Natural killer cell treated with Interleukin-12 subunit alpha and Interleukin-12 subunit beta and Interleukin-15 and Interleukin-18, amount 100 ng/mL, for 72 hours (primary cell): Measurements from ENCODE around the gene C1orf50. TPM values are rescaled to one million over a fixed set of nuclear protein-coding genes. Genes with fewer than 3 reads are reported as not detected.
"Not testable (repeated sequence)": the region's sequence is repeated elsewhere in the genome, so short reads cannot be mapped to it uniquely, and the experiment has no call there.

ENCODE experiments used
- ATAC-seq, 2 donors: fragments of 150-1000 bp; cut with Tn5 transposase in 1 of 2; sonication (Bioruptor Pico), chemical (Tn5 transposase) in 1 of 2; 2 replicates each; pipeline ENCODE4 v1.10.0; 2021
- DNase-seq: peaks from one replicate; pipeline ENCODE4 v3.0.0; 2022; ENCODE audit warnings: low spot score
- H3K27ac Mint-ChIP-seq, 2 donors: 1 replicate in 1 of 2; 2 replicates in 1 of 2; pipeline ENCODE4 v1.8.0; 2022; ENCODE audit warnings: mixed read lengths in 2 of 2, mild to moderate bottlenecking in 1 of 2, moderate library complexity in 1 of 2
- H3K27me3 Mint-ChIP-seq, 2 donors: 1 replicate in 1 of 2; 2 replicates in 1 of 2; pipeline ENCODE4 v1.8.0; 2022; ENCODE audit warnings: mixed read lengths in 2 of 2
- H3K36me3 Mint-ChIP-seq: one replicate; pipeline ENCODE4 v1.8.0; 2022; ENCODE audit warnings: mixed read lengths
- H3K4me1 Mint-ChIP-seq, 2 donors: 1 replicate in 1 of 2; 2 replicates in 1 of 2; pipeline ENCODE4 v1.8.0; 2022; ENCODE audit warnings: low read depth in 2 of 2, mixed read lengths in 2 of 2, mild to moderate bottlenecking in 1 of 2
- H3K4me3 Mint-ChIP-seq: one replicate; pipeline ENCODE4 v1.8.0; 2022; ENCODE audit warnings: mixed read lengths
- H3K9me3 Mint-ChIP-seq: 2 replicates; pipeline ENCODE4 v1.8.0; 2022; ENCODE audit warnings: mixed read lengths
- total RNA-seq, 2 donors: library from RNA; stranded (reverse); gene quantifications; one replicate each; pipeline ENCODE4 v1.2.3, GENCODE V29; 2022

Gene C1orf50
- 1 to 10 TPM; 8.7 to 9.5 TPM for total RNA-seq

DNA sequence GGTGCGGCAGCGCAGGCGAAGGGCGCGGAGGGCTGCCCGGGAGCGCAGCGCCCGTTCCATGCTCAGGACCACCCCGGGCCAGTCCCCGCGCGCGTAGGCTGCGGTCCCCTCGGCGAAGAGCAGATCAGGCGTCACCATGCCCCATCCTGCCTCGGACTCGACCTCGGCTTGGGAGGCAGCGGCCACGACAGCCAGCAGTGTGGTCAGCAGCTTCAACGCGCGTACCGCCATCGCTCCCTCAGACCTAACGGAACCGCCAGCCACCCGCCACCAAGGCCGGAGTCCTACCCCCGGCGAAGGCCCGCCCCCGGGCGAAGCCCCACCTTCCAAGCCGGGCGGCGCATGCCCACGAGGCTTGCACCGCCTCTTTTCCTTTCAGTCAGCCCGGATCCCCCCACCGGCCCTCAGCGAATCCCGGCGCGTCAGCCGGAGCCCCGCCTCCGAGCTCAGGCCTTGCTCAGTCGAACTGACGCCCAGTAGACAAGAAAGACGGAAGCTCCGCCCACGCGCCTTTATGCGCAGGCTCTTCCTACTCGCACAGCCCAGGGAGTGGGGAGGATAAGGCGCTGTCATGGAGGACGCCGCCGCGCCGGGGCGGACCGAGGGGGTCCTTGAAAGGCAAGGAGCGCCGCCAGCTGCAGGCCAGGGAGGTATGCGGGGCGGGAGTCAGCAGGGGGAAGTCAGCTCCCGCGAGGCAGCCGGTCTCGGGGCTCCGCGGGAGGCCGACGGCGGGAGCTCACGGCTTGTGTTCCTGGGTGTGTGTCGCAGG, at the start of gene C1orf50, which contains the start of gene P3H1:
Gene C1orf50, plus strand, starts transcription at position 509 of the 769 bp plus-strand sequence. Its CDS starts 63 bp downstream, at position 572.
Gene P3H1, minus strand, starts transcription at position 288 of the 769 bp plus-strand sequence. Its CDS starts 57 bp downstream, at position 231.
- H3K9me3 Mint-ChIP-seq = no peaks in the 10 kb centered on the region
- no peak within 1 kb of the TSS for H3K4me3 Mint-ChIP-seq
- H3K27ac Mint-ChIP-seq = peak within 1 kb of the TSS in 1 of 2 donors; percentile 87
- peaks cover 6% of the 10 kb centered on the region for H3K36me3 Mint-ChIP-seq
- peak; percentile 97 to 98 for ATAC-seq
- no peaks in the 10 kb centered on the region for H3K27me3 Mint-ChIP-seq
- peaks cover 16 to 21% of the 10 kb centered on the region in 2 donors for H3K4me1 Mint-ChIP-seq
- peak; percentile 100 for DNase-seq

DNA sequence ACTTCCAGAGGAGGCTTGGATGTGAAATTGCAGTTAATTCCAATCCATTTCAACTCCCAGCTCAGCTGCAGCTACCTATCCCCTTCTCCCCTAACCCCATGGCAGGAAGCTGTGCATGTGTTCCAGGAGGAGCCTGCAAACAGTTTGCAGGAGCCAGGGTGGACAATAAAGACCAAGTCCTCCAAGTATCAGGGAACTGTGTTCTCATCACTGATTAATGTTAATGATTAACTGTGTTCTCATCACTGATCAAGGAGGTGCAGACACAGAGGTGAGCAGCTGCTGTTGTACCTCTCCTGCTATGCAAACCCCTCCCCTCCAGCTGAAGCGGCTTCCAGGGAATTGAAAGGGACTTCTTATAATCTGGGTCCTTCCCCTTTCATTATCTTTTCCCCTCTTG, 46.2 kb upstream of the C1orf50 start:
- H3K36me3 Mint-ChIP-seq = peaks cover 12% of the 10 kb centered on the region
- peaks cover 5% of the 10 kb centered on the region in 2 donors for H3K4me1 Mint-ChIP-seq
- ATAC-seq = no peak
- H3K4me3 Mint-ChIP-seq = no peak overlapping the region
- no peaks in the 10 kb centered on the region for H3K27me3 Mint-ChIP-seq
- H3K9me3 Mint-ChIP-seq = no peaks in the 10 kb centered on the region
- no peak for DNase-seq
- H3K27ac Mint-ChIP-seq = no peak overlapping the region

DNA sequence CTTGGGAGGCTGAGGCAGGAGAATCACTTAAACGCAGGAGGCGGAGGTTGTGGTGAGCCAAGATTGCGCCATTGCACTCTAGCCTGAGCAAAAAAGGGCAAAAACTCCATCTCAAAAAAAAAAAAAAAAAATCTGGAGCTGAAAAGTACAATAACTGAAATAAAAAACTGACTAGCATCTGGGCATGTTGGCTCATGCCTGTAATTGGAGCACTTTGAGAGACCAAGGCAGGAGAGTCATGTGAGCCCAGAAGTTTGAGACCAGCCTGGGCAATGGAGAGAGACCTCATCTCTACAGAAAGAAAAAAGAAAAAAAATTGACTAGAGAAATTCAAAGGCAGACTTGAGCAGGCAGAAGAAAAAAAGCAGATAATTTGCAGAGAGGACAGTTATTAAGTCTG, 45.1 kb upstream of the C1orf50 start:
- no peak overlapping the region for H3K4me3 Mint-ChIP-seq
- H3K9me3 Mint-ChIP-seq = no peaks in the 10 kb centered on the region
- DNase-seq (no peak), ATAC-seq (no peak)
- no peaks in the 10 kb centered on the region for H3K27me3 Mint-ChIP-seq
- no peak overlapping the region for H3K27ac Mint-ChIP-seq
- peaks cover 5% of the 10 kb centered on the region for H3K36me3 Mint-ChIP-seq
- no peaks in the 10 kb centered on the region for H3K4me1 Mint-ChIP-seq

DNA sequence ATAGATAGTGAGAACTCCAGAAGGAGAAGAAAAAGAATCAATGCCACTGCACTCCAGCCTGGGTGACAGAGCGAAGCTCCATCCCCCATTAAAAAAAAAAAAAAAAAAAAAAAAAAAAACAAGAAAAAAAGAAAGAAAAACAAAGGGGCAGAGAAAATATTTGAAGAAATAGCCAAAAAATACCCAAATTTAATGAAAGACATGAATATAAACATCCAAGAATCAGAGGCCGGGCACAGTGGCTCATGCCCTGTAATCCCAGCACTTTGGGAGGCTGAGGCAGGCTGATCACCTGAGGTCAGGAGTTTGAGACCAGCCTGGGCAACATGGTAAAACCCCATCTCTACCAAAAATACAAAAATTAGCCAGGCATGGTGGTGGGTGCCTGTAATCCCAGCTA, 44.6 kb upstream of the C1orf50 start:
- DNase-seq, ATAC-seq, H3K27ac Mint-ChIP-seq, H3K9me3 Mint-ChIP-seq, H3K27me3 Mint-ChIP-seq, H3K4me1 Mint-ChIP-seq, H3K36me3 Mint-ChIP-seq, H3K4me3 Mint-ChIP-seq: not testable (repeated sequence)

DNA sequence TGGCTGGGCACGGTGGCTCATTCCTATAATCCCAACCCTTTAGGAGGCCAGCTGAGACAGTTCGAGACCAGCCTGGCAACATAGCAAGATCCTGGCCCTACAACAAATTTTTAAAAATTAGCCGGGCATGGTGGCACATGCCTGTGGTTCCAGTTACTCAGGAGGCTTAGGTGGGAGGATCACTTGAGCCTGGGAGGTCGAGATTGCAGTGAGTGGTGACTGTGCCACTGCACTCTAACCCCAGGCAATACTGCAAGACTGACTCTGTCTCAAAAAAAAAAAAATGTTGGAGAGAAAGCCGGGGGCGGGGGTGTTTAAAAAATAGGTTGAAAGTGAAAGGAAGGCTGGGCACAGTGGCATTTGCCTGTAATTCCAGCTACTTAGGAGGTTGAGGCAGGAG, 43.5 kb upstream of the C1orf50 start:
- Mint-ChIP-seq H3K4me1 (no peaks in the 10 kb centered on the region), H3K9me3 (no peaks in the 10 kb centered on the region), H3K36me3 (no peaks in the 10 kb centered on the region), H3K27ac (no peak overlapping the region), H3K4me3 (no peak overlapping the region), H3K27me3 (no peaks in the 10 kb centered on the region)
- no peak for ATAC-seq
- no peak for DNase-seq

DNA sequence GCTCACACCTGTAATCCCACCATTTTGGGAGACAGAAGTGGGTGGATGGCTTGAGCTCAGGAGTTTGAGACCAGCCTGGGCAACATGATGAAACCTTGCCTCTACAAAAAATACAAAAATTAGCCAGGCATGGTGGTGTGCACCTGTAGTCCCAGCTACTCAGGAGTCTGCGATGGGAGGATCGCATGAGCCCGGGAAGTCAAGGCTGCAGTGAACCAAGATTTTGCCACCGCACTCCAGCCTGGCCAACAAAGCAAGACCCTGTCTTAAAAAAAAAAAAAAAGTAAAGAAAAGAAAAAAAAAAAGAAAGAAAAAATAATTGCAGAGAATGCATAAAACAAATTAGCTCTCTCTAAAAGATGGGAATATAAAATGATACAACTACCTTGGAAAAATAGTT, 41.2 kb upstream of the C1orf50 start:
- H3K9me3 Mint-ChIP-seq, H3K4me1 Mint-ChIP-seq, H3K27ac Mint-ChIP-seq, DNase-seq, H3K27me3 Mint-ChIP-seq, H3K4me3 Mint-ChIP-seq, H3K36me3 Mint-ChIP-seq, ATAC-seq: not testable (repeated sequence)

DNA sequence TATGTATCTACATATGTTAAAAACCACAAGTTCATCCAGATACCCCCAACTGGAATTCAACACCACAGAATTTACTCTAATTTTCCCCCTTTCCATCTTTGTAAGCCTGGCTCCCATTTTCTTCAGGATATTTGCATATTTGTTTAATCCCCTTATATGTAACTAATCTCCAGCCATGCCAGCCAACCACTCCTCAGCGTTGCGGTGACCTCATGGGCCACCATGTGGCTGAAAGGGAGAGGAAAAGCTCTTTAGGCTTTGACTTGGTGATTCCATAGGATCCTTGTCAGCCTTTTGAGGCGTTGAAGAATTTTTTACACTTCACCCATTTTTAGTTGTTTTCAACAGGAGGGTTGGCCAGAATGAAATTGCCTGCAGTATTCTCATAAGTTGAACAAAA, 37.0 kb upstream of the C1orf50 start:
- no peaks in the 10 kb centered on the region for H3K27me3 Mint-ChIP-seq
- no peaks in the 10 kb centered on the region for H3K36me3 Mint-ChIP-seq
- DNase-seq = no peak
- H3K4me3 Mint-ChIP-seq = no peak overlapping the region
- H3K27ac Mint-ChIP-seq = no peak overlapping the region
- no peaks in the 10 kb centered on the region for H3K4me1 Mint-ChIP-seq
- ATAC-seq = no peak
- no peaks in the 10 kb centered on the region for H3K9me3 Mint-ChIP-seq

DNA sequence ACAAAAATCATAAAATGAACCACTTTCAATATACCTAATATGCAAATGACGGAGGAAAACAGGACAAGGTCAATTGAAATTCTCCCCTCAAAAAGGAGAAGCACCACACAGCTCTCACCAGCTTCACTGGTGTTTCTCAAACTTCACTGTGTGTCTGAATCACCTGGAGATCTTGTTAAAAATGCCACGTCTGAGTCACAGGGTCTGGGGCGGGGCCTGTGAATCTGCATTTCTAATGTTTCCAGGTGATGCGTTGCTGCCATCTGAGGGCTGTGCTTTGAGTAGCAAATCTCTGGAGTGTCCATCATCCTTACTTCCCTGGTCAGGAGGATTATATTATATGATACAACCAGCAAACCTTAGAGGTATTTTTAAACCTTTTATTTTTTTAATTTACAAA, 36.1 kb upstream of the C1orf50 start:
- Mint-ChIP-seq H3K4me1 (no peaks in the 10 kb centered on the region), H3K27me3 (no peaks in the 10 kb centered on the region), H3K4me3 (no peak overlapping the region), H3K9me3 (no peaks in the 10 kb centered on the region), H3K27ac (no peak overlapping the region), H3K36me3 (no peaks in the 10 kb centered on the region)
- ATAC-seq (no peak), DNase-seq (no peak)

DNA sequence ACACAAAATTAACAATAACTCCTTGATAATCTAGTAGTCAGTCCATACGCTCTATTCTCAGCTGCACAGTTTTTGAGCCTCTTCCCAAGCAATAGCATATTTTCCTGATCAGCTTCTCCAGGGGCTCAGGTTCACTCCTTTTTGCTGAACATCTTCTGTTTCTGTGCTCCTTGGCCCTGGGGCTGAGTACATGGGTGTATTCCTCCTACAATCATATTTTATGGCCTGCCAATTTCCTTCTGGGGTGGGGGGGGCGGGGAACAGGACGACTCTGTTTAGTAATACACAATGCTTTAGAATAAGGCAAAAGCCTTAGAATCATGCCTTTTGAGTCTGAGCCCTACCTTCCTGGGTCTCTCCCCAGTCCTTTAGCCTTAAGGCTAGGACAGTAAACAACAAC, 35.5 kb upstream of the C1orf50 start:
- no peak overlapping the region for H3K4me3 Mint-ChIP-seq
- no peak overlapping the region for H3K27ac Mint-ChIP-seq
- no peak for DNase-seq
- no peak for ATAC-seq
- H3K4me1 Mint-ChIP-seq = no peaks in the 10 kb centered on the region
- H3K27me3 Mint-ChIP-seq = no peaks in the 10 kb centered on the region
- H3K36me3 Mint-ChIP-seq = no peaks in the 10 kb centered on the region
- H3K9me3 Mint-ChIP-seq = no peaks in the 10 kb centered on the region

DNA sequence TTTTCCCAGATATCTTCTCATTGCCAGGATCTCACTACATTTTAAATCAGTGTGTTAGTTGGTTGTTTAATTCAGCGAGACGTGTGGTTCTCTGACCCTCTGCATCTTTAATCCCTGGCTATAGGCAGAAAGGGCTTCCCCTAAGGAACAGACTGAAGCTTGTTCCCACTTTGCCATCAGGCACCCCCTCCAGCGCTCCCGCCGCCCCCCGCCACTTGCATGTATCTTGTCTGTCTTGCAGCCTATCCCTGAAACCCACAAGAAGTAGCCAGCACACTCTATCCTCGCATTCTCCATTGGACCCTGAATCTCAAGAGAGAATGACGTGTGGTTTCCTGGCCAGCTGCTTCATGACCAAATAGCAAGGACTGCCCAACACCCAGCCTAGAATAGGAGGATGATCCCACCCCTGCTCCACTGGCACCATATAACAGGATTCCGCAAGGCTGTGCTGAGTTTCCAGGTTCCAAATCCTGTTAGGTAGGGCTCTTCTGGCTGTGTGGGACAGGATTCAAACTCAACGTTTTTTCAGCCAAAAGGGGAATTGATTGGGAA, 34.8 kb upstream of the C1orf50 start:
- Mint-ChIP-seq H3K4me1 (peaks cover 0 to 1% of the 10 kb centered on the region in 2 donors), H3K27ac (no peak overlapping the region), H3K36me3 (no peaks in the 10 kb centered on the region), H3K9me3 (no peaks in the 10 kb centered on the region), H3K27me3 (no peaks in the 10 kb centered on the region), H3K4me3 (no peak overlapping the region)
- DNase-seq = no peak
- no peak for ATAC-seq

DNA sequence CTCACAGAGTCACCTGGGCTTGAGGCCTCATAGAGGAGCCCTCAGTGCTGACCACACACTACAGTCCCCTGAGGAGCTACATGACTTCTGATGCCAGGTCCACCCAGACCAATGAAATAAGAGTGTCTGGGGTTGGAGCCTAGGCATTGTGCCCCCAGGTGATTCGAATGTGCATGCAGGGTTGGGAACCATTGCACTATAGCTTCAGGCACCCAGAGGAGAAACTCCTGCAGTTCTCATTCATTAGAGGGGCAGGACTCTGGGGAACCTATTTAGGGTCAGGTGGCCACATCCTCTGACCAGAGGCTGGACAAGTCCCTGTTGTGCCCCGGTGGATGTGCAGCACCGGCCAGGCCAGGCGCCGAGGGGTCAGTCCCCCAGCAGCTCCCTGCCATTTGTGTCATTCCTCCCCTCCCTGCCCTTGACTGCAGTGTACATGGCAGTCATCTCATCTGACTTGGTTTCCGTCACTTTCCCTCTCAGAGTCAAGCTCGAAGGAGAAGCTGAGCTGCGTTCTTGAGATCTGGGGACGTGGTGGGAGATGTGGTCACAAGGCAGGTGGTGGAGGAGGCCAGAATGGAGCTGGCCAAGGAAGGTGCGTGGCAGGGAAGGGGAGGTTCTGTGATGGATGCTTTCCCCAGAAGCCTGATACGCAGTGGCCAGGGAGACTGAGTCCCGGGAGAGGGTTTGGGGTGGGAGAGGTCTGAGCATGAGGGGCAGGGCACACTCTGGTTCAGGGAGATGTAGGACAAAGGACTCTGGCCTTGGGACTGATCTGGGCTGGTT, 33.4 kb upstream of the C1orf50 start:
- H3K36me3 Mint-ChIP-seq = no peaks in the 10 kb centered on the region
- no peak overlapping the region for H3K27ac Mint-ChIP-seq
- no peak for ATAC-seq

DNA sequence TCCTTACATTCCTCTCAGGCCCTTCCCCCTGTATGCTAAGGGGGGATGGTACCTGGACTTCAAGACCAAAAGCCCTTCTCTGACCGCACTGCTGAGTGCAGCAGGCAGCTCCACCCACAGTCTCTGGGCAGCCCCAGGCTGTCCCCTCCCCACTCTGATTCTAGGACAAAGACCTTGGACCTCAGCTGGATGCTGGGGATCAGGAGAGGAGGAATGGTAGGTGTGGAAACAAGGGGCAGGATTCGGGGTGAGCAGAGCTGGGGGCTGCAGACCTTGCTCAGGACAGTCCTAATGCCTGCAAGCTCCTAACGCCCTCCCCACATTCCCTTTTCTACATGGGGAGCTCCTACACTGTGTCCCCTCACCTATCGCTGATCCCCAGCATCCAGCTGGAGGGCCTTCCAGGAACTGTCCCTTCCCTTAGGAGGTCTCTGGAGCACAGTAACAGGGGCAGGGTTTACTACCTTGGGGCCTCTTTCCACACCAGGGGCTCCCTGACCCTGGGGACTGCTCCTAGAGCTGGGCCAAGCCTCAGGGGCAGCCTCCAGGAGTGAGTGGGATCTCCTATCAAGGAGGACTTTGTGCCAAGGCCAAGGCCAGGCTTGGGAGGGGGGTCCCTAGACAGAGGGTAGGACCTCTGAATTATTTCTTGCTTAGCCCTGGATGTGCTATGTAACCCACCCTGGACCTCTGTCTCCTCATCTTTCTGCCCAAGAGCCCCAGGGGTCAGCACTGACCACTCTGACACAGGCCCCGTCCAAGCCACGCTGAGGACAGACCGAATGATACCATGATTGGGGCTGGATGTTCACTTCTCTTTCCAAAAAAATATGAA, 32.6 kb upstream of the C1orf50 start:
- H3K4me3 Mint-ChIP-seq = no peak overlapping the region
- no peaks in the 10 kb centered on the region for H3K36me3 Mint-ChIP-seq
- H3K27me3 Mint-ChIP-seq = no peaks in the 10 kb centered on the region
- H3K27ac Mint-ChIP-seq = no peak overlapping the region
- no peak for ATAC-seq
- no peak for DNase-seq
- no peaks in the 10 kb centered on the region for H3K9me3 Mint-ChIP-seq
- H3K4me1 Mint-ChIP-seq = peaks cover 0 to 4% of the 10 kb centered on the region in 2 donors

More for the DNA sequence above, 33.4 kb upstream of the C1orf50 start:
- Mint-ChIP-seq H3K4me1 (peaks cover 0 to 4% of the 10 kb centered on the region in 2 donors), H3K9me3 (no peaks in the 10 kb centered on the region), H3K27me3 (no peaks in the 10 kb centered on the region), H3K4me3 (no peak overlapping the region)
- DNase-seq = no peak

DNA sequence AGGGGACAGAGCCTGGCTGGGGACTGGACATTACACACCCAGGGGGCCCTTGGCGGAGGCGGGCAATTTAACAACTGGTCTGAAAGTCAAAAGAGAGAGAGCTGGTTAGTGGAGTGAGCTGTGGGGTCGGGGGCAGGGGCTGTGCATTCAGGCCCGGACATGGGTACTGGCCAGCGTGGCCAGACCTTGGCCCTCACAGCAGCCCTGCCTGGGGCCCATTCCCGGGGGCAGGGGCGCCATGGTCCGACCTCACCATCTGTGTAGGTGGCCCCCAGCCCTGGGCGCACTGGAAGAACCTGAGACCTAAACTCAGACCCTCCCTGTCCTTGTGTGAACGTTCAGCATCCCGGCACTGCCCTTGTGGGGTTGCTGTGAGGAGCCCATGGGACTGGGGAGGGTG, 32.0 kb upstream of the C1orf50 start:
- Mint-ChIP-seq H3K4me3 (no peak overlapping the region), H3K27me3 (no peaks in the 10 kb centered on the region), H3K27ac (no peak overlapping the region), H3K4me1 (peaks cover 0 to 4% of the 10 kb centered on the region in 2 donors), H3K9me3 (no peaks in the 10 kb centered on the region), H3K36me3 (no peaks in the 10 kb centered on the region)
- no peak for ATAC-seq
- DNase-seq = no peak
